Measurements from ENCODE around the gene PTCRA.

The PTCRA gene

GRCh38 chr6:42873313-42873712 is 42.5 kb upstream of the PTCRA start:
- ATAC-seq: no peak
- no peak for TF ChIP-seq POU6F1 (CRISPR knock-in tag; IDR thresholded peaks at IDR 0.05; ENCODE audit: borderline replicate concordance, low read depth)
- no peak for TF ChIP-seq SNAI2 (CRISPR knock-in tag; IDR thresholded peaks at IDR 0.05)
- TF ChIP-seq PPARA (CRISPR knock-in tag; IDR thresholded peaks at IDR 0.05; ENCODE audit: borderline replicate concordance): no peak
- no peak for TF ChIP-seq CSRNP3 (CRISPR knock-in tag; IDR thresholded peaks at IDR 0.05)
- no peak for TF ChIP-seq GLIS3 (CRISPR knock-in tag; IDR thresholded peaks at IDR 0.05)

- ATAC-seq: no peak
- TF ChIP-seq PATZ1 (CRISPR knock-in tag; IDR thresholded peaks at IDR 0.05; ENCODE audit: borderline replicate concordance) (no peak), POU6F1 (CRISPR knock-in tag; IDR thresholded peaks at IDR 0.05; ENCODE audit: borderline replicate concordance, low read depth) (no peak), CSRNP3 (CRISPR knock-in tag; IDR thresholded peaks at IDR 0.05) (no peak), ZNF70 (CRISPR knock-in tag; IDR thresholded peaks at IDR 0.05) (no peak), OSR1 (CRISPR knock-in tag; IDR thresholded peaks at IDR 0.05) (no peak), ZNF565 (CRISPR knock-in tag; conservative IDR thresholded peaks at IDR 0.05; ENCODE audit: low read depth) (no peak), PPARA (CRISPR knock-in tag; IDR thresholded peaks at IDR 0.05; ENCODE audit: borderline replicate concordance) (no peak), SNAI2 (CRISPR knock-in tag; IDR thresholded peaks at IDR 0.05) (no peak), ISL1 (CRISPR knock-in tag; IDR thresholded peaks at IDR 0.05) (no peak), CREB5 (CRISPR knock-in tag; IDR thresholded peaks at IDR 0.05; ENCODE audit: low read depth) (no peak), TCF4 (CRISPR knock-in tag; IDR thresholded peaks at IDR 0.05; ENCODE audit: borderline replicate concordance) (no peak), TSHZ2 (CRISPR knock-in tag; IDR thresholded peaks at IDR 0.05) (no peak), TOX (CRISPR knock-in tag; IDR thresholded peaks at IDR 0.05; ENCODE audit: borderline replicate concordance) (no peak), GLIS3 (CRISPR knock-in tag; IDR thresholded peaks at IDR 0.05) (no peak)
Observed at GRCh38 chr6:42877695-42878094, 38.2 kb upstream of the PTCRA start.
